Measurements from ENCODE around the gene GSN. TPM values are rescaled to one million over a fixed set of nuclear protein-coding genes. Genes with fewer than 3 reads are reported as not detected.

The GSN gene
- total and polyA plus RNA-seq, 2 experiments from 2014 or later, result 268 to 310 TPM

- Histone ChIP-seq H3K36me3 (peaks cover 13% of the 10 kb centered on the region), H3K9me3 (ENCODE audit: low read depth) (no peaks in the 10 kb centered on the region), H3K4me1 (ENCODE audit: low read depth) (no peaks in the 10 kb centered on the region), H3K27me3 (no peaks in the 10 kb centered on the region), H3K27ac (no peak overlapping the region), H3K4me3 (no peak overlapping the region)
- DNase-seq (ENCODE audit: low read depth in 1 of 2, low spot score in 1 of 2), result no peak
- TF ChIP-seq CTCF (IDR thresholded peaks at IDR 0.05; ENCODE audit: low read depth, low read length), result no peak
These were observed 55.6 kb downstream of the GSN start for GRCh38 chr9:121323449-121324151.

GRCh38 chr9:121324316-121324715, 56.4 kb downstream of the GSN start:
- Histone ChIP-seq H3K9me3 (ENCODE audit: low read depth) (no peaks in the 10 kb centered on the region), H3K4me3 (no peak overlapping the region), H3K27me3 (no peaks in the 10 kb centered on the region), H3K4me1 (ENCODE audit: low read depth) (no peaks in the 10 kb centered on the region), H3K36me3 (peaks cover 19% of the 10 kb centered on the region), H3K27ac (no peak overlapping the region)
- TF ChIP-seq CTCF (IDR thresholded peaks at IDR 0.05; ENCODE audit: low read depth, low read length), result no peak
- DNase-seq (ENCODE audit: low read depth in 1 of 2, low spot score in 1 of 2), result no peak

GRCh38 chr9:121324755-121325154, 56.8 kb downstream of the GSN start:
- no peaks in the 10 kb centered on the region for H3K9me3 ChIP-seq (ENCODE audit: low read depth)
- H3K27ac ChIP-seq, result no peak overlapping the region
- H3K27me3 ChIP-seq, result no peaks in the 10 kb centered on the region
- H3K4me3 ChIP-seq, result no peak overlapping the region
- no peaks in the 10 kb centered on the region for H3K4me1 ChIP-seq (ENCODE audit: low read depth)
- peaks cover 20% of the 10 kb centered on the region for H3K36me3 ChIP-seq
- DNase-seq (ENCODE audit: low read depth in 1 of 2, low spot score in 1 of 2), result no peak
- TF ChIP-seq CTCF (IDR thresholded peaks at IDR 0.05; ENCODE audit: low read depth, low read length), result no peak

- peaks cover 27% of the 10 kb centered on the region for H3K36me3 ChIP-seq
- TF ChIP-seq CTCF (IDR thresholded peaks at IDR 0.05; ENCODE audit: low read depth, low read length), result no peak
- DNase-seq (ENCODE audit: low read depth in 1 of 2, low spot score in 1 of 2), result no peak
- no peaks in the 10 kb centered on the region for H3K9me3 ChIP-seq (ENCODE audit: low read depth)
- H3K27ac ChIP-seq, result no peak overlapping the region
- no peaks in the 10 kb centered on the region for H3K4me1 ChIP-seq (ENCODE audit: low read depth)
- H3K4me3 ChIP-seq, result no peak overlapping the region
- no peaks in the 10 kb centered on the region for H3K27me3 ChIP-seq
These were observed 57.4 kb downstream of the GSN start for GRCh38 chr9:121325387-121325786.

- TF ChIP-seq CTCF (IDR thresholded peaks at IDR 0.05; ENCODE audit: low read depth, low read length), result no peak
- Histone ChIP-seq H3K4me1 (ENCODE audit: low read depth) (no peaks in the 10 kb centered on the region), H3K27me3 (no peaks in the 10 kb centered on the region), H3K27ac (no peak overlapping the region), H3K36me3 (peaks cover 28% of the 10 kb centered on the region), H3K4me3 (no peak overlapping the region), H3K9me3 (ENCODE audit: low read depth) (no peaks in the 10 kb centered on the region)
- peak in 1 of 2 donors; percentile 87 for DNase-seq (ENCODE audit: low read depth in 1 of 2, low spot score in 1 of 2)
These were observed 58.3 kb downstream of the GSN start for GRCh38 chr9:121326130-121326838.

Data from cardiac muscle cell (in vitro differentiated cells and primary cell).